Colonic mucosa (tissue), 4 donors: ENCODE measurements around the gene PTPRN2. TPM values are rescaled to one million over a fixed set of nuclear protein-coding genes. Genes with fewer than 3 reads are reported as not detected.

Source experiments
- DNase-seq: peaks from one replicate; pipeline ENCODE4 v3.0.0-alpha.2; 2020
- H3K27ac ChIP-seq: fragments of 200-600 bp; one replicate; pipeline ENCODE4 v1.8.0; 2021
- H3K27me3 ChIP-seq: fragments of 200-600 bp; one replicate; pipeline ENCODE4 v1.8.0; 2021
- H3K36me3 ChIP-seq: fragments of 200-600 bp; one replicate; pipeline ENCODE4 v1.8.0; 2021
- H3K4me1 ChIP-seq: fragments of 200-600 bp; one replicate; pipeline ENCODE4 v1.8.0; 2021; ENCODE audit warnings: mild to moderate bottlenecking
- H3K4me3 ChIP-seq: fragments of 200-600 bp; one replicate; pipeline ENCODE4 v1.8.0; 2021
- H3K9ac ChIP-seq, 2 donors: one replicate each; pipeline ENCODE4 v1.7.0; 2013; ENCODE audit warnings: control low read depth in 2 of 2, low read depth in 2 of 2, low read length in 2 of 2
- H3K9me3 ChIP-seq: fragments of 200-600 bp; one replicate; pipeline ENCODE4 v1.8.0; 2021
- CTCF ChIP-seq: fragments of 200-600 bp; IDR thresholded peaks from one replicate; pipeline ENCODE4 v1.8.0; 2022; ENCODE audit warnings: antibody characterized with exemption, mild to moderate bottlenecking
- intact Hi-C: fragments of 100-400 bp; cut with DNase I; formaldehyde crosslinking; loops from one replicate; pipeline ENCODE4 v1.14.1; 2022
- total RNA-seq, 2 donors: library from RNA; stranded (reverse); fragmentation: NEBNext Ultra II Directional in 1 of 2; extraction: Animal tissue kit (Norgen Biotek cat#: 25700) in 1 of 2; gene quantifications; one replicate each; pipeline ENCODE4 v1.2.1, GENCODE V29; 2021
- donor health status: healthy.
- donor health status: DM: no; HTN: no; CAD: no.
- donor health status: DM: no; HTN: no; CAD: no.

PTPRN2 gene
- total RNA-seq, 2 donors from 2014 or later: 14.7 to 21.6 TPM

- intact Hi-C loops: no loop called here
- no peaks in the 10 kb centered on the region for H3K4me1 ChIP-seq
- no peaks in the 10 kb centered on the region for H3K27me3 ChIP-seq
- no peak for DNase-seq
- H3K27ac ChIP-seq: no peak overlapping the region
- no peaks in the 10 kb centered on the region for H3K9me3 ChIP-seq
- no peak overlapping the region for H3K9ac ChIP-seq
- no peak overlapping the region for H3K4me3 ChIP-seq
- TF ChIP-seq CTCF: no peak
- no peaks in the 10 kb centered on the region for H3K36me3 ChIP-seq
These were observed 1045.3 kb downstream of the PTPRN2 start for GRCh38 chr7:157542068-157543021.

- H3K4me3 ChIP-seq: no peak overlapping the region
- TF ChIP-seq CTCF: no peak
- H3K27me3 ChIP-seq: no peaks in the 10 kb centered on the region
- no peaks in the 10 kb centered on the region for H3K4me1 ChIP-seq
- no peaks in the 10 kb centered on the region for H3K9me3 ChIP-seq
- no peak overlapping the region for H3K9ac ChIP-seq
- no peak overlapping the region for H3K27ac ChIP-seq
- H3K36me3 ChIP-seq: no peaks in the 10 kb centered on the region
- DNase-seq: no peak
- intact Hi-C loops: no loop called here
These were observed 1046.1 kb downstream of the PTPRN2 start for GRCh38 chr7:157541295-157542067.

- no peaks in the 10 kb centered on the region for H3K9me3 ChIP-seq
- no peak overlapping the region for H3K27ac ChIP-seq
- H3K4me3 ChIP-seq: no peak overlapping the region
- H3K4me1 ChIP-seq: no peaks in the 10 kb centered on the region
- no peak for DNase-seq
- H3K9ac ChIP-seq: no peak overlapping the region
- no peak for TF ChIP-seq CTCF
- H3K36me3 ChIP-seq: no peaks in the 10 kb centered on the region
- H3K27me3 ChIP-seq: no peaks in the 10 kb centered on the region
- intact Hi-C loops: no loop called here
These were observed 1046.9 kb downstream of the PTPRN2 start for GRCh38 chr7:157540606-157541294.

GRCh38 chr7:157540020-157540419, 1047.6 kb downstream of the PTPRN2 start:
- Histone ChIP-seq H3K4me1 (no peaks in the 10 kb centered on the region), H3K27me3 (no peaks in the 10 kb centered on the region), H3K4me3 (no peak overlapping the region), H3K36me3 (no peaks in the 10 kb centered on the region), H3K27ac (no peak overlapping the region), H3K9me3 (no peaks in the 10 kb centered on the region), H3K9ac (no peak overlapping the region)
- no peak for TF ChIP-seq CTCF
- intact Hi-C loops: no loop called here
- DNase-seq: no peak

GRCh38 chr7:157539521-157539920, 1048.1 kb downstream of the PTPRN2 start:
- no peaks in the 10 kb centered on the region for H3K27me3 ChIP-seq
- no peak overlapping the region for H3K27ac ChIP-seq
- no peak for DNase-seq
- no peaks in the 10 kb centered on the region for H3K36me3 ChIP-seq
- intact Hi-C loops: no loop called here
- no peaks in the 10 kb centered on the region for H3K4me1 ChIP-seq
- TF ChIP-seq CTCF: no peak
- no peaks in the 10 kb centered on the region for H3K9me3 ChIP-seq
- H3K9ac ChIP-seq: no peak overlapping the region
- H3K4me3 ChIP-seq: no peak overlapping the region
